ENCODE data around the gene SLC11A2. TPM values are rescaled to one million over a fixed set of nuclear protein-coding genes. Genes with fewer than 3 reads are reported as not detected.

Gene SLC11A2
- total and polyA plus RNA-seq, 4 donors = 11.1 to 97.2 (median 46.2) TPM

GRCh38 chr12:50981319-50982239, 44.6 kb downstream of the SLC11A2 start:
- intact Hi-C loops (cut with DNase I) = loop anchor here in 1 of 2 donors (2.0 kb wide), 1 partner anchor 47 kb away; no protein-coding TSS in a partner anchor
- no peak overlapping the region for H3K4me3 ChIP-seq (ENCODE audit: low read length in 2 of 2)
- H3K9me3 ChIP-seq (ENCODE audit: control insufficient read depth, low read length) = no peaks in the 10 kb centered on the region
- ATAC-seq (ENCODE audit: low FRiP score) (no peak), DNase-seq (no peak)
- no peaks in the 10 kb centered on the region for H3K36me3 ChIP-seq (ENCODE audit: control insufficient read depth in 1 of 2, insufficient read depth in 2 of 2, low read length in 1 of 2)
- no peaks in the 10 kb centered on the region for H3K27me3 ChIP-seq (ENCODE audit: control insufficient read depth in 1 of 2, insufficient read depth in 2 of 2, low read length in 1 of 2)
- WGBS, 2 donors = 58 to 60% methylated on average over 6 of the region's 6 CpGs
- H3K27ac ChIP-seq (ENCODE audit: low read depth in 1 of 2, low read length in 2 of 2) = peak overlapping the region in 1 of 2 donors; percentile 14
- peaks cover 2 to 6% of the 10 kb centered on the region in 2 donors for H3K4me1 ChIP-seq (ENCODE audit: control insufficient read depth in 1 of 2, insufficient read depth in 2 of 2, low read length in 2 of 2)

GRCh38 chr12:50980545-50980944, 45.6 kb downstream of the SLC11A2 start:
- no peak overlapping the region for H3K4me3 ChIP-seq (ENCODE audit: low read length in 2 of 2)
- 97 to 98% methylated on average over 2 of the region's 2 CpGs for WGBS, 2 donors
- no peaks in the 10 kb centered on the region for H3K9me3 ChIP-seq (ENCODE audit: control insufficient read depth, low read length)
- no peaks in the 10 kb centered on the region for H3K27me3 ChIP-seq (ENCODE audit: control insufficient read depth in 1 of 2, insufficient read depth in 2 of 2, low read length in 1 of 2)
- H3K36me3 ChIP-seq (ENCODE audit: control insufficient read depth in 1 of 2, insufficient read depth in 2 of 2, low read length in 1 of 2) = no peaks in the 10 kb centered on the region
- ATAC-seq (ENCODE audit: low FRiP score) (no peak), DNase-seq (no peak)
- intact Hi-C loops (cut with DNase I) = no loop called here
- H3K4me1 ChIP-seq (ENCODE audit: control insufficient read depth in 1 of 2, insufficient read depth in 2 of 2, low read length in 2 of 2) = peaks cover 0 to 6% of the 10 kb centered on the region in 2 donors
- no peak overlapping the region for H3K27ac ChIP-seq (ENCODE audit: low read depth in 1 of 2, low read length in 2 of 2)

GRCh38 chr12:50979369-50980052, 46.7 kb downstream of the SLC11A2 start:
- WGBS, 2 donors = 82 to 83% methylated on average over 6 of the region's 6 CpGs
- no peak for DNase-seq
- Histone ChIP-seq H3K27ac (ENCODE audit: low read depth in 1 of 2, low read length in 2 of 2) (no peak overlapping the region), H3K9me3 (ENCODE audit: control insufficient read depth, low read length) (no peaks in the 10 kb centered on the region), H3K36me3 (ENCODE audit: control insufficient read depth in 1 of 2, insufficient read depth in 2 of 2, low read length in 1 of 2) (no peaks in the 10 kb centered on the region), H3K4me3 (ENCODE audit: low read length in 2 of 2) (no peak overlapping the region), H3K27me3 (ENCODE audit: control insufficient read depth in 1 of 2, insufficient read depth in 2 of 2, low read length in 1 of 2) (no peaks in the 10 kb centered on the region), H3K4me1 (ENCODE audit: control insufficient read depth in 1 of 2, insufficient read depth in 2 of 2, low read length in 2 of 2) (peaks cover 0 to 4% of the 10 kb centered on the region in 2 donors)
- ATAC-seq (ENCODE audit: low FRiP score) = no peak
- intact Hi-C loops (cut with DNase I) = no loop called here

GRCh38 chr12:50971946-50972345, 54.2 kb downstream of the SLC11A2 start:
- no peak for ATAC-seq (ENCODE audit: low FRiP score)
- H3K9me3 ChIP-seq (ENCODE audit: control insufficient read depth, low read length) = no peaks in the 10 kb centered on the region
- no peak overlapping the region for H3K27ac ChIP-seq (ENCODE audit: low read depth in 1 of 2, low read length in 2 of 2)
- no peak overlapping the region for H3K4me3 ChIP-seq (ENCODE audit: low read length in 2 of 2)
- no peaks in the 10 kb centered on the region for H3K27me3 ChIP-seq (ENCODE audit: control insufficient read depth in 1 of 2, insufficient read depth in 2 of 2, low read length in 1 of 2)
- H3K36me3 ChIP-seq (ENCODE audit: control insufficient read depth in 1 of 2, insufficient read depth in 2 of 2, low read length in 1 of 2) = no peaks in the 10 kb centered on the region
- no peak for DNase-seq
- intact Hi-C loops (cut with DNase I) = no loop called here
- H3K4me1 ChIP-seq (ENCODE audit: control insufficient read depth in 1 of 2, insufficient read depth in 2 of 2, low read length in 2 of 2) = no peaks in the 10 kb centered on the region

GRCh38 chr12:50964432-50964831, 61.8 kb downstream of the SLC11A2 start:
- intact Hi-C loops (cut with DNase I) = no loop called here
- DNase-seq (no peak), ATAC-seq (ENCODE audit: low FRiP score) (no peak)
- no peaks in the 10 kb centered on the region for H3K4me1 ChIP-seq (ENCODE audit: control insufficient read depth in 1 of 2, insufficient read depth in 2 of 2, low read length in 2 of 2)
- no peaks in the 10 kb centered on the region for H3K9me3 ChIP-seq (ENCODE audit: control insufficient read depth, low read length)
- WGBS, 2 donors = 0 to 92% methylated on average over 1 of the region's 1 CpG
- no peaks in the 10 kb centered on the region for H3K27me3 ChIP-seq (ENCODE audit: control insufficient read depth in 1 of 2, insufficient read depth in 2 of 2, low read length in 1 of 2)
- H3K27ac ChIP-seq (ENCODE audit: low read depth in 1 of 2, low read length in 2 of 2) = no peak overlapping the region
- no peak overlapping the region for H3K4me3 ChIP-seq (ENCODE audit: low read length in 2 of 2)
- H3K36me3 ChIP-seq (ENCODE audit: control insufficient read depth in 1 of 2, insufficient read depth in 2 of 2, low read length in 1 of 2) = no peaks in the 10 kb centered on the region

GRCh38 chr12:50961708-50962107, 64.5 kb downstream of the SLC11A2 start:
- DNase-seq = no peak
- no peak overlapping the region for H3K4me3 ChIP-seq (ENCODE audit: low read length in 2 of 2)
- no peak for ATAC-seq (ENCODE audit: low FRiP score)
- H3K36me3 ChIP-seq (ENCODE audit: control insufficient read depth in 1 of 2, insufficient read depth in 2 of 2, low read length in 1 of 2) = no peaks in the 10 kb centered on the region
- no peaks in the 10 kb centered on the region for H3K4me1 ChIP-seq (ENCODE audit: control insufficient read depth in 1 of 2, insufficient read depth in 2 of 2, low read length in 2 of 2)
- 91 to 92% methylated on average over 4 of the region's 4 CpGs for whole genome bisulfite sequencing, 2 donors
- intact Hi-C loops (cut with DNase I) = no loop called here
- H3K9me3 ChIP-seq (ENCODE audit: control insufficient read depth, low read length) = no peaks in the 10 kb centered on the region
- no peaks in the 10 kb centered on the region for H3K27me3 ChIP-seq (ENCODE audit: control insufficient read depth in 1 of 2, insufficient read depth in 2 of 2, low read length in 1 of 2)
- H3K27ac ChIP-seq (ENCODE audit: low read depth in 1 of 2, low read length in 2 of 2) = no peak overlapping the region

- no peaks in the 10 kb centered on the region for H3K9me3 ChIP-seq (ENCODE audit: control insufficient read depth, low read length)
- H3K36me3 ChIP-seq (ENCODE audit: control insufficient read depth in 1 of 2, insufficient read depth in 2 of 2, low read length in 1 of 2) = no peaks in the 10 kb centered on the region
- DNase-seq = no peak
- no peak for ATAC-seq (ENCODE audit: low FRiP score)
- H3K4me1 ChIP-seq (ENCODE audit: control insufficient read depth in 1 of 2, insufficient read depth in 2 of 2, low read length in 2 of 2) = no peaks in the 10 kb centered on the region
- intact Hi-C loops (cut with DNase I) = no loop called here
- no peak overlapping the region for H3K27ac ChIP-seq (ENCODE audit: low read depth in 1 of 2, low read length in 2 of 2)
- H3K4me3 ChIP-seq (ENCODE audit: low read length in 2 of 2) = no peak overlapping the region
- H3K27me3 ChIP-seq (ENCODE audit: control insufficient read depth in 1 of 2, insufficient read depth in 2 of 2, low read length in 1 of 2) = no peaks in the 10 kb centered on the region
Observed at GRCh38 chr12:50960130-50960529, 66.1 kb downstream of the SLC11A2 start.

GRCh38 chr12:50955697-50956096, 70.5 kb downstream of the SLC11A2 start:
- Histone ChIP-seq H3K27me3 (ENCODE audit: control insufficient read depth in 1 of 2, insufficient read depth in 2 of 2, low read length in 1 of 2) (no peaks in the 10 kb centered on the region), H3K36me3 (ENCODE audit: control insufficient read depth in 1 of 2, insufficient read depth in 2 of 2, low read length in 1 of 2) (no peaks in the 10 kb centered on the region), H3K4me1 (ENCODE audit: control insufficient read depth in 1 of 2, insufficient read depth in 2 of 2, low read length in 2 of 2) (no peaks in the 10 kb centered on the region), H3K4me3 (ENCODE audit: low read length in 2 of 2) (no peak overlapping the region), H3K27ac (ENCODE audit: low read depth in 1 of 2, low read length in 2 of 2) (no peak overlapping the region), H3K9me3 (ENCODE audit: control insufficient read depth, low read length) (no peaks in the 10 kb centered on the region)
- intact Hi-C loops (cut with DNase I) = no loop called here
- ATAC-seq (ENCODE audit: low FRiP score) (no peak), DNase-seq (no peak)
- 63 to 88% methylated on average over 2 of the region's 2 CpGs for WGBS, 2 donors

GRCh38 chr12:50955288-50955687, 70.9 kb downstream of the SLC11A2 start:
- 82 to 89% methylated on average over 1 of the region's 1 CpG for WGBS, 2 donors
- H3K27me3 ChIP-seq (ENCODE audit: control insufficient read depth in 1 of 2, insufficient read depth in 2 of 2, low read length in 1 of 2) = no peaks in the 10 kb centered on the region
- no peak for ATAC-seq (ENCODE audit: low FRiP score)
- intact Hi-C loops (cut with DNase I) = no loop called here
- no peak overlapping the region for H3K4me3 ChIP-seq (ENCODE audit: low read length in 2 of 2)
- no peaks in the 10 kb centered on the region for H3K36me3 ChIP-seq (ENCODE audit: control insufficient read depth in 1 of 2, insufficient read depth in 2 of 2, low read length in 1 of 2)
- no peaks in the 10 kb centered on the region for H3K4me1 ChIP-seq (ENCODE audit: control insufficient read depth in 1 of 2, insufficient read depth in 2 of 2, low read length in 2 of 2)
- DNase-seq = no peak
- H3K9me3 ChIP-seq (ENCODE audit: control insufficient read depth, low read length) = no peaks in the 10 kb centered on the region
- H3K27ac ChIP-seq (ENCODE audit: low read depth in 1 of 2, low read length in 2 of 2) = no peak overlapping the region

Data from aorta (tissue), 5 donors.